Measurements from ENCODE around the gene KCNH2.

The KCNH2 gene

DNA sequence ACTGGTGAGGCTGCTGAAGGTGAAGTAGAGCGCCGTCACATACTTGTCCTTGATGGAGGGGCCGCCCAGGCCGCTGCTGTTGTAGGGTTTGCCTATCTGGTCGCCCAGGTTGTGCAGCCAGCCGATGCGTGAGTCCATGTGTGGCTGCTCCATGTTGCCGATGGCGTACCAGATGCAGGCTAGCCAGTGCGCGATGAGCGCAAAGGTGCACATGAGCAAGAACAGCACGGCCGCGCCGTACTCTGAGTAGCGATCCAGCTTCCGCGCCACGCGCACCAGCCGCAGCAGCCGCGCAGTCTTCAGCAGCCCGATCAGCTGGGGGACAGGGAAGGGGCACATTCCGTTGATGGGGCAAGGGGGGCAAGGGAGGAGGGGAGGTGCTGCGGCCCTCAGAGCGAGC, 26.6 kb downstream of the KCNH2 start:
- no peak for DNase-seq (ENCODE audit: low read depth)
- no peak for TF ChIP-seq CTCF (conservative IDR thresholded peaks at IDR 0.05; ENCODE audit: control insufficient read depth, insufficient read depth, low read depth, low read length)
- H3K4me3 ChIP-seq (ENCODE audit: control insufficient read depth, low read depth, low read length) = no peak overlapping the region

DNA sequence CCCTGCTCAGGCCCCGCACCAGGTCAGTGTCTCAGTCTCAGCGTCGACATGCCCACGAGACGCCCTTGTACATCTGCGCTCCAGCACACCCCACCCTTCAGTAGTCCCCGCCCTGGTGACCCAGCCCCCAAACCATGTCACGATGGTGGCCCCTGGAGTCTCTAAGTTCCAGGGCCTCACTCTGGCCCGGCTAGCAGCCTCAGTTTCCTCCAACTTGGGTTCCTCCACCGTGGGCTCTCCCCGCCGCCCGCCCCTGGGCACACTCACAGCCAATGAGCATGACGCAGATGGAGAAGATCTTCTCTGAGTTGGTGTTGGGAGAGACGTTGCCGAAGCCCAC, 27.0 kb downstream of the KCNH2 start:
- TF ChIP-seq CTCF (conservative IDR thresholded peaks at IDR 0.05; ENCODE audit: control insufficient read depth, insufficient read depth, low read depth, low read length) = no peak
- no peak overlapping the region for H3K4me3 ChIP-seq (ENCODE audit: control insufficient read depth, low read depth, low read length)
- no peak for DNase-seq (ENCODE audit: low read depth)

GRCh38 chr7:150950496-150951180, 27.5 kb downstream of the KCNH2 start:
- TF ChIP-seq CTCF (conservative IDR thresholded peaks at IDR 0.05; ENCODE audit: control insufficient read depth, insufficient read depth, low read depth, low read length) = no peak
- no peak overlapping the region for H3K4me3 ChIP-seq (ENCODE audit: control insufficient read depth, low read depth, low read length)
- no peak for DNase-seq (ENCODE audit: low read depth)

GRCh38 chr7:150949971-150950491, 28.1 kb downstream of the KCNH2 start:
- no peak for DNase-seq (ENCODE audit: low read depth)
- no peak overlapping the region for H3K4me3 ChIP-seq (ENCODE audit: control insufficient read depth, low read depth, low read length)
- TF ChIP-seq CTCF (conservative IDR thresholded peaks at IDR 0.05; ENCODE audit: control insufficient read depth, insufficient read depth, low read depth, low read length) = no peak

- TF ChIP-seq CTCF (conservative IDR thresholded peaks at IDR 0.05; ENCODE audit: control insufficient read depth, insufficient read depth, low read depth, low read length) = no peak
- no peak for DNase-seq (ENCODE audit: low read depth)
- H3K4me3 ChIP-seq (ENCODE audit: control insufficient read depth, low read depth, low read length) = no peak overlapping the region
These were observed 28.6 kb downstream of the KCNH2 start for GRCh38 chr7:150949564-150949963.

DNA sequence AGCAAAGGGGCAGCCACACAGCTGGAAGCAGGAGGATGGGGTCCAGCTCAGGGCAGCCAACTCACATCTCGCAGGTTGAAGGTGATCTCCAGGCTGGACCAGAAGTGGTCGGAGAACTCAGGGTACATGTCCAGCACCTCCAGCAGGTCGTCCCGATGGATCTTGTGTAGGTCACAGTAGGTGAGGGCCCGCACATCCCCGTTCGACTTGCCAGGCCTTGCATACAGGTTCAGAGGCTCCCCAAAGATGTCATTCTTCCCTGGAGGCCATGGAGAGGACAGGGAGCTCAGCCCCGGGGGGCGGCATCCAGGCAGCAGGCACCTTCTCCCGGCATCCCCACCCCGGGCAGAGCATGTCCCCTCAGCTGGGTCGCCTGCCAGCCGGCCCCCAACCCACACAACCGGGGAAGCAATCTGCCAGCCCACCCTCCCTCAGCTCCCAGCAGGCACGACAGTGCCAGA, 29.3 kb downstream of the KCNH2 start:
- no peak for TF ChIP-seq CTCF (conservative IDR thresholded peaks at IDR 0.05; ENCODE audit: control insufficient read depth, insufficient read depth, low read depth, low read length)
- no peak for DNase-seq (ENCODE audit: low read depth)

More for the DNA sequence above, 29.3 kb downstream of the KCNH2 start:
- H3K4me3 ChIP-seq (ENCODE audit: control insufficient read depth, low read depth, low read length) = no peak overlapping the region

All from fibroblast of mammary gland (primary cell).